HG03342 (cell line): Measurements from ENCODE around the gene MEST.
"Not testable (repeated sequence)": the region's sequence is repeated elsewhere in the genome, so short reads cannot be mapped to it uniquely, and the experiment has no call there.

Experiments
- ATAC-seq: cut with Tn5 transposase; IDR thresholded peaks from one replicate; pipeline ENCODE4 v1.9.1; 2021; ENCODE audit warnings: mild to moderate bottlenecking, moderate library complexity; ENCODE audit not compliant: unreplicated experiment

Gene MEST

DNA sequence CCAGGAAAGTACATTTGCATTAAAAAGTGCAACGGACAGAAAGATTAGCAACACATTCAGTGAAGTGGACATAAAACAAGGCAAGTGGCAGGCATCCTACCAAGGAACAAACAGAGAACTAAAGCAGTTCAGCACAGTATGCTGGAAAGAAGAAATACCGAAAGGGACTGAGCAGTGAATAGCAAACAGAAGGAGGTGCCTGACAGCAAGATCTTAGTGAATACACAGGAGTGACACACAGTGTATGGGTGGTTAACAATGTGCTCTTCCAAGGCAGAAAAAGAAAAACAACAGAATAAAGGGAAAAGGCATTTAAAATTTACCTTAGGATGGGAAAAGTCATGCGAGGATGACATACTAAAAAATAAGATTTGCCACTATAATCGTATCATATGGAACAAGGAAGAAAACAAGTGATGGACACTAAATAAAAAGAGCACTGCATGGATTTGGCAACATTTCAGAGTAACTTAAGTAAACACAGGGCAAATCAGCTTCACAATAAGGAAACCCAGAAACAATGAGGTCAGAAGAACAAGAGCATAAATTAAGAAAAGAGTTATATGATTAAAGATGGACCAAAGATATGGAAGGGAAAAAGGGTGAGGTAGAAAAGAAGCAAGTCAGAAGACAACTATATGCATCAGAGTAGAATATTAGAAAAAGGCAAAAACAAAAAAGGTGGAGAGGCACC, 29.5 kb downstream of the MEST start:
- no peak for ATAC-seq

DNA sequence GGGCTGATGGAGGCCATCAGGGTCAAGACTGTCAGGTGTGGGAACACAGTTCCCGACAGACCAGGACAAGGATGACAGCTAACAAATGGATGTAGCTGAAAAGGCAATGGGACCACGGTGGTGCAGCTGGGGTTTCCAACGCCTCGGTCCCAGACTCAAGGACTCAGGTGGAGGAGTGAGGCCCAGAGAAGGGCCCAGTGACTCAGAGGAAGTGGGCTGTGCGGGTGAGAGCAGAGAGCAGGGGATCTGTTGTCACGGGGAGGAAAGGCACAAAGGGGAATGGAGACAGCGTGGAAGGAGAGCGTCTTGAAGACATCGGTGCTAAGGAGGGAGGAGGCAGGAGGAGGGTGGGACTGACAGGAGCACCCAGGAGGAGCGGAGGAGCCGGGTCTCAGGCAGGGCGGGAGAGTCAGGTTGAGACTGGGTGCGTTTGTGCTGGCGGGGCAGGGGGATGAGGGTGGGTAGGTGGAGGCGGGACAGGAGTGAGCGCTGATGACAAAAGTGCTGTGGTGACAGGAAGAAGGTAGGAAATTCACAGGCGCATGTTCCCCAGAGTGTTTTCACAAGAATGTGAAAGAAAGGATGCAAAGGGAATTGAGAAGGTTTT, 31.7 kb downstream of the MEST start:
- not testable (repeated sequence) for ATAC-seq

DNA sequence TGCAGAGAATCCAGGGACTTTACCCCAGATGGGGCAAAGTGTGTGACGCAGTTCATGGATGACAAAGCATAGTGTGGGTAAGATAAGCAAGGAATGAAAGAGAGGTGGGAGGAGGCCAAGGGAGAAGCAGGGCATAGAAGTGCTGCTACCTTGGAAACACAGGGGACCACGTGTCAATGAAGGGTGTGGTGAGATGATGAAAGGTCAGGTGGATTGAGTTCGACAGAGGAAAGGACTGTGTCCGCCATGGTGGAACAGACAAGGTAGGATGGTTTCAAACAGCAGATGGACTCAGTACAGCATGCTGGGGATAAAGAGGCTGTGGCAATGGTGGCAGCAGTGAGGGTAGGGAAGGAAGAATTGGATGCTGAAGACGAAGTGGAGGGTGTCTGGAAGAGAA, 32.7 kb downstream of the MEST start:
- ATAC-seq: no peak

DNA sequence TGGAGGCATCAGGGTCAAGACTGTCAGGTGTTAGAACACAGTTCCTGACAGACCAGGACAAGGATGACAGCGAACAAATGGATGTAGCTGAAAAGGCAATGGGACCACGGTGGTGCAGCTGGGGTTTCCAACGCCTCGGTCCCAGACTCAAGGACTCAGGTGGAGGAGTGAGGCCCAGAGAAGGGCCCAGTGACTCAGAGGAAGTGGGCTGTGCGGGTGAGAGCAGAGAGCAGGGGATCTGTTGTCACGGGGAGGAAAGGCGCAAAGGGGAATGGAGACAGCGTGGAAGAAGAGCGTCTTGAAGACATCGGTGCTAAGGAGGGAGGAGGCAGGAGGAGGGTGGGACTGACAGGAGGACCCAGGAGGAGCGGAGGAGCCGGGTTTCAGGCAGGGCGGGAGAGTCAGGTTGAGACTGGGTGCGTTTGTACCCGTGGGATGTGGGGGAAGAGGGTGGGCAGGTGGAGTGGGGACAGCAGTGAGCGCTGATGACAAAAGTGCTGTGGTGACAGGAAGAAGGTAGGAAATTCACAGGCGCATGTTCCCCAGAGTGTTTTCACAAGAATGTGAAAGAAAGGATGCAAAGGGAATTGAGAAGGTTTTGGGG, 36.0 kb downstream of the MEST start:
- ATAC-seq: not testable (repeated sequence)

DNA sequence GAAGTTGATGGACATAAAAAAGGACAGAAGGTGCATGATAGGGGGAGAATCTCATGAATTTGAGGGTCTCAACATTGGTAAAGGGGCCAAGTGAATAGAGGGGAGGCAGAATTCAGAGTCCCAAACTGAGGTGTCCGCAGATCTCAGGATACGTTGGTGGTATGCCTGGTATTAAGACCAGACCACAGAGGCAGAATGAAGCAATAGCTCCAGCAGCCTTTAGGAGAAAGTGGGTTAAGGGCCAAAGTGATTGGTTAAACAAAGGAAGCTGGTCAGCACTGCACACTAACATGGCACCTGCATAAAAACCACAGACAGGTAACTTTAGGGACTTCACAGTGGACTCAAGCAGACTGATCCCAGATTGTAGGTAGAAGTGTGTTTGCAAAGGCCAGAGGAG, 37.5 kb downstream of the MEST start:
- ATAC-seq: no peak

DNA sequence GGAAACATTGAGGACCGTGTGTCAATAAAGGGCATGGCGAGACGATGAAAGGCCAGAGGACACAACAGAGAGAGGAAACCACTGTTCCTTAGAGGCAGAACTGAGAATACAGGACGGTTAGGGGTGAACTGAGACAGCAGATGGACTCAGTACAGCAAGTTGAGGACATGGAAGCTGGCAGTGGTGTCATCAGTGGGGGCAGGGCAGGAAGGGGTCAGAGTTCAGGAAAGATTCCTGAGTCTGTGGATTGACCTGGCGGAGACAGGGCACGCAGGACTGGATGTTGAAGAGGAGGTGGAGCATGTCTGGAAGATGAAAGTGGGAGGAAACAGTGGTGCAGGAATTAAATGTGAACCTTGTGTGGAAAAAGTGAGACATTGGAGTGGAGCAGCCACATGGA, 46.0 kb downstream of the MEST start:
- not testable (repeated sequence) for ATAC-seq

DNA sequence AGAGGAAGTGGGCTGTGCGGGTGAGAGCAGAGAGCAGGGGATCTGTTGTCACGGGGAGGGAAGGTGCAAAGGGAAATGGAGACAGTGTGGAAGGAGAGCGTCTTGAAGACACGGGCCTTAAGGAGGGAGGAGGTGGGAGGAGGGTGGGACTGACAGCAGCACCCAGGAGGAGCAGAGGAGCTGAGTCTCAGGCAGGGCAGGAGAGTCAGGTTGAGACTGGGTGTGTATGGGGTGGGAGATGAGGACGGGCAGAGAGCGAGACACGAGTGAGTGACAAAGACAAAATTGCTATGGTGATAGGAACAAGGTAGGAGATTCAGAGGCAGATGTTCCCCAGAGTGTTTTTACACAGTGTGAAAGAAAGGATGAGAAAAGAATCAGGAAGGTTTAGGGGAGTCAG, 49.4 kb downstream of the MEST start:
- ATAC-seq: not testable (repeated sequence)

DNA sequence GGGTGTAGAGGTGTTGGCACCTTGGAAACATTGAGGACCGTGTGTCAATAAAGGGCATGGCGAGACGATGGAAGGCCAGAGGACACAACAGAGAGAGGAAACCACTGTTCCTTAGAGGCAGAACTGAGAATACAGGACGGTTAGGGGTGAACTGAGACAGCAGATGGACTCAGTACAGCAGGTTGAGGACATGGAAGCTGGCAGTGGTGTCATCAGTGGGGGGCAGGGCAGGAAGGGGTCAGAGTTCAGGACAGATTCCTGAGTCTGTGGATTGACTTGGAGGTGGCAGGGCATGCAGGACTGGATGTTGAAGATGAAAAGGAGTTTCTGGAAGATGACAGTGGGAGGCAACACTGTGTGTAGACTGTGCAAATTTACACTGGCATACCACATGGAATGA, 50.4 kb downstream of the MEST start:
- not testable (repeated sequence) for ATAC-seq

DNA sequence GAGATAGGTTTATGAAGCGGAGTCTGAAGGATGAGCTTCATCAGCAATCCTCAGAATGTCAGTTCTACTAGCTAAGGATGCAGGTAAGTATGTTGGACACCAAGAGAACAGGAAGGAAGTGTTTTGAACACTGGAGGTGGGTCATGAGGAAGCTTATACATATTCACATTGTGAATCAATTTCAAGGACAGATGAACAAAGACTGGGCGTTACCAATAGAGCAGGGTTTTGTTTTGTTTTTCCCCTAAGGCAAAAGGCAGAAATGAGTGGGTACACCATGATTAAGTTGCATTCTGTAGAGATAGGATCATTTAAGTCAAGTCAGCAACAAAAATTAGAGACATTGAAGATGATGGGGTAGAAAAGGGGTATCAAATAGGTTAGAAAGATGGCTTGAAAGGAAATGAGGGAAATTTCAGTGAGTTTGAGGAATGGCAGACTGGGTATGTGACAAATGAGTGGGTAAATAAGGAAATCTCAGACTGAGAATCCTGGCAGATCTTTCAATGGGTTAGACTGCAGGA, 51.7 kb downstream of the MEST start:
- ATAC-seq: no peak

DNA sequence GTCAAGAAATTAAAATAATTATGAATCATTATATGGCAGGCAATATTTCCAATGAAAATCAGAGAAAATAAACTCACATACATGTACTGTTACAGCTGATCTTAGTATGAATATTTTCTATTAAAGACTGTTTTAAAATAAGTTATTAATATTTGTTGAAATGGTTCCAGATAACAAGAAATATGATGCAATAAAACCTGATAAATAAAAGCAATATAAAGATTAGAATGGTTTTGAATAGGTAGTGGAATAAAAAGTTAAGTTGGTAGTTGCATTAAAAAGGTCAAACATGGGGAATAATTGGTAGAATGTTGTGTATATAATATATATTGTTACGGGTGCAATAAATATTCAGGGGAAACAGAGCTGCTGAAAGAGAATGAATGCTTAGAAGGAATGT, 52.5 kb downstream of the MEST start:
- no peak for ATAC-seq

DNA sequence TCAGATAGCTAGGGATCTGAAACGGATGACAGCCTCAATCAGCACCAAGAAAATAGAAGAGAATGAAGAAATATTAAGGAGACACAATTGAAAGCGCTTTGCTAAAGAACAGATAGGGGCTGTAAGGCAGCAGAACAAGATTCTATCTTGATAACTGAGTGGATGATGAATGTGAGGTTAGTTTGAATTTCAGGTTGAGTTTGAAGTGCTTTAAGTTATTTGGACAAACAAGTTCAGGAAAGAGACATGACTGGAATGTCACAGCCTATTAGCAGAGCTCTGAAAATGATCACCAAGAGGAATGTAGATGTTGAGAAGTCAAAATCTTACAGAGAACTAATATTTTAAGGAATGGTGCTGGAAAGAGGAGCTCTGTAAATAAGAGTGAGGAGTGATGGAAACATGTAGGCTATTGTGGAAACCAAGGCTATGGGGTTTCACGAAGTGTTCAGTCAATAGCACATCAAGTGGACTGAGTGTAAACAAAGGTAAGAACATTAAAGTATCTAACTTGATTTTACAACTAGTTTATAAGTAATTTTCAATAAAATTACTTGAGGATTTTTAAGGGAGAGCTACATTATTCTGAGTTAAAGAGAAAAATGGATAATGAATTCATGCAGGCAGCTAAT, 61.6 kb downstream of the MEST start:
- ATAC-seq: no peak

DNA sequence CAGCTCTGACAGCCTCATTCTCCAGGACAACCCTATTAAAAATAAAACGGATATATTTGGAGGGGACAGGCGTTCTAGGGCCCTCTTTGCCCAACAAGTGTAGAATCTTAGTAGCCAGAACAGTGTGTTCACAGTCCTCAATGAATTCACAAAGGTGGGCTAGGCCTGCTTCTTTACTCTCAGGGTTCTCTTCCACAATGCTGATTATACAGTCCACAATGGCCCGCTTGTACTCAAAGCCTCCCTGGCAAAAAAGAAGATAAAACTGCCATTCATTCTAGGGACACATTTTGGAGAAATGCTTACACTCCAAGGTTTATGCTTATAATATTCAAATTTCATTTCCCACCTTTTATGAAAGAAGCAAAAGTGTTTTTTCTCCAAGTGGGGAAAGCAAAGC, 62.6 kb downstream of the MEST start:
- ATAC-seq: no peak
